Breast epithelium (tissue), 3 donors: ENCODE results near the gene NBPF3.

Experiments
- CTCF ChIP-seq, 3 donors: fragments of 450-650 bp; IDR thresholded peaks; one replicate each; pipeline ENCODE4 v1.5.1; 2016 to 2017; ENCODE audit warnings: antibody characterized with exemption in 3 of 3, mild to moderate bottlenecking in 3 of 3, moderate library complexity in 3 of 3
- POLR2AphosphoS5 ChIP-seq, 3 donors: sonication (generic); formaldehyde crosslinking; IDR thresholded peaks; one replicate each; pipeline ENCODE4 v1.6.1; 2017; ENCODE audit warnings: antibody characterized with exemption in 3 of 3

GRCh38 chr1:21491488-21492355 is 51.8 kb downstream of the NBPF3 start:
- no peak for TF ChIP-seq POLR2AphosphoS5 (IDR thresholded peaks at IDR 0.05)
- TF ChIP-seq CTCF (IDR thresholded peaks at IDR 0.05) = no peak
